ENCODE measurements around the gene LTO1. TPM values are rescaled to one million over a fixed set of nuclear protein-coding genes. Genes with fewer than 3 reads are reported as not detected.

The LTO1 gene
- total RNA-seq, 1 experiment from 2014 or later: 25.3 TPM

GRCh38 chr11:69680688-69681087 lies 5.5 kb upstream of the LTO1 start:
- Mint-ChIP-seq H3K9me3 (peaks cover 0 to 2% of the 10 kb centered on the region in 2 experiments; a peak in 3 of 5 replicates), H3K36me3 (ENCODE audit: insufficient read depth in 1 of 3, low read depth in 3 of 3) (no peaks in the 10 kb centered on the region), H3K4me3 (no peak overlapping the region), H3K27ac (no peak overlapping the region), H3K27me3 (ENCODE audit: low read depth) (peaks cover 16% of the 10 kb centered on the region), H3K4me1 (peaks cover 0 to 3% of the 10 kb centered on the region in 2 experiments; a peak in 1 of 4 replicates)
- H3K23ac ChIP-seq (ENCODE audit: insufficient read length, low read depth, low read length): no peak overlapping the region
- H3K4ac ChIP-seq (ENCODE audit: low read depth, low read length): no peak overlapping the region
- DNase-seq: no peak
- no peak overlapping the region for H3K4me2 ChIP-seq (ENCODE audit: insufficient read depth, insufficient read length, low read length)
- H2AK5ac ChIP-seq (ENCODE audit: insufficient read length, low read length): no peak overlapping the region
- H3K27ac ChIP-seq (ENCODE audit: insufficient read length, low read depth, low read length): no peak overlapping the region
- no peak overlapping the region for H2BK120ac ChIP-seq (ENCODE audit: low read depth, low read length, poor library complexity, severe bottlenecking)
- peaks cover 2% of the 10 kb centered on the region for H4K20me1 ChIP-seq (ENCODE audit: control insufficient read depth, insufficient read depth, insufficient read length)
- H3K27me3 ChIP-seq (ENCODE audit: insufficient read depth, low read length): no peaks in the 10 kb centered on the region
- H3K4me1 ChIP-seq (ENCODE audit: insufficient read depth, low read length): no peaks in the 10 kb centered on the region
- no peaks in the 10 kb centered on the region for H3K79me1 ChIP-seq (ENCODE audit: insufficient read depth, low read depth, low read length, poor library complexity, severe bottlenecking)
- H3K14ac ChIP-seq (ENCODE audit: insufficient read depth, low read length): no peak overlapping the region
- H2BK5ac ChIP-seq (ENCODE audit: insufficient read length, low read length): no peak overlapping the region
- TF ChIP-seq CTCF (conservative IDR thresholded peaks at IDR 0.05): no peak
- H2AFZ ChIP-seq (ENCODE audit: low read length): no peak overlapping the region
- no peak overlapping the region for H2BK12ac ChIP-seq (ENCODE audit: insufficient read length, low read depth, low read length)
- no peak overlapping the region for H3K18ac ChIP-seq (ENCODE audit: insufficient read length, low read depth, low read length)
- H4K8ac ChIP-seq (replicated peaks; ENCODE audit: insufficient read length, low read depth, low read length): no peak overlapping the region
- no peak overlapping the region for H4K91ac ChIP-seq (ENCODE audit: insufficient read length, low read depth, low read length)
- H3K9me3 ChIP-seq (ENCODE audit: control insufficient read depth, low read depth, low read length): no peaks in the 10 kb centered on the region
- no peaks in the 10 kb centered on the region for H3K79me2 ChIP-seq (ENCODE audit: insufficient read depth, low read length)
- no peak overlapping the region for H3T11ph ChIP-seq (ENCODE audit: low read length)
- no peaks in the 10 kb centered on the region for H3K23me2 ChIP-seq (ENCODE audit: insufficient read length, low read depth, low read length, poor library complexity, severe bottlenecking)
- H3K56ac ChIP-seq (ENCODE audit: insufficient read length, low read depth, low read length): no peak overlapping the region
- no peak overlapping the region for H3K9ac ChIP-seq (ENCODE audit: extremely low read depth, insufficient read length, low read length)
- H2BK20ac ChIP-seq (ENCODE audit: low read depth, low read length, poor library complexity, severe bottlenecking): no peak overlapping the region
- no CpG with 5 or more reads among the region's 5 CpGs for WGBS (ENCODE audit: extremely low coverage, insufficient read length, low lambda C conversion rate)
- no peak overlapping the region for H2BK15ac ChIP-seq (ENCODE audit: low read depth, low read length)
- H4K5ac ChIP-seq (ENCODE audit: insufficient read length, low read depth, low read length): no peak overlapping the region
